Measurements from ENCODE around the gene ATN1.

The ATN1 gene

GRCh38 chr12:6947615-6948014 lies 19.9 kb downstream of the ATN1 start:
- TF ChIP-seq CTCF (IDR thresholded peaks at IDR 0.05; ENCODE audit: control insufficient read depth, insufficient read depth, low read depth, low read length, missing control alignments), result no peak
- no peak for DNase-seq (ENCODE audit: low read depth)
- H3K4me3 ChIP-seq (ENCODE audit: control insufficient read depth, low read depth, low read length), result no peak overlapping the region

GRCh38 chr12:6948873-6949594 lies 21.3 kb downstream of the ATN1 start:
- H3K4me3 ChIP-seq (ENCODE audit: control insufficient read depth, low read depth, low read length), result no peak overlapping the region
- DNase-seq (ENCODE audit: low read depth), result no peak
- no peak for TF ChIP-seq CTCF (IDR thresholded peaks at IDR 0.05; ENCODE audit: control insufficient read depth, insufficient read depth, low read depth, low read length, missing control alignments)

GRCh38 chr12:6950401-6950801 lies 22.6 kb downstream of the ATN1 start:
- no peak overlapping the region for H3K4me3 ChIP-seq (ENCODE audit: control insufficient read depth, low read depth, low read length)
- no peak for DNase-seq (ENCODE audit: low read depth)
- peak; percentile 17 for TF ChIP-seq CTCF (IDR thresholded peaks at IDR 0.05; ENCODE audit: control insufficient read depth, insufficient read depth, low read depth, low read length, missing control alignments)

- TF ChIP-seq CTCF (IDR thresholded peaks at IDR 0.05; ENCODE audit: control insufficient read depth, insufficient read depth, low read depth, low read length, missing control alignments), result no peak
- DNase-seq (ENCODE audit: low read depth), result no peak
- no peak within 1 kb of the TSS for H3K4me3 ChIP-seq (ENCODE audit: control insufficient read depth, low read depth, low read length)
Measured at GRCh38 chr12:6950811-6951540, 23.2 kb downstream of the ATN1 start, which contains the start of gene PTPN6. PTPN6 (plus strand) TSS chr12:6951356; CDS start chr12:6951513, 157 bp downstream.

GRCh38 chr12:6951551-6952120 lies 23.9 kb downstream of the ATN1 start:
- no peak for TF ChIP-seq CTCF (IDR thresholded peaks at IDR 0.05; ENCODE audit: control insufficient read depth, insufficient read depth, low read depth, low read length, missing control alignments)
- H3K4me3 ChIP-seq (ENCODE audit: control insufficient read depth, low read depth, low read length), result no peak overlapping the region
- DNase-seq (ENCODE audit: low read depth), result no peak

- H3K4me3 ChIP-seq (ENCODE audit: control insufficient read depth, low read depth, low read length), result no peak overlapping the region
- no peak for DNase-seq (ENCODE audit: low read depth)
- no peak for TF ChIP-seq CTCF (IDR thresholded peaks at IDR 0.05; ENCODE audit: control insufficient read depth, insufficient read depth, low read depth, low read length, missing control alignments)
Measured at GRCh38 chr12:6952121-6952862, 24.5 kb downstream of the ATN1 start.
